Lower leg skin (tissue), 3 donors: ENCODE data around the gene NSMCE1.

Experiments used
- CTCF ChIP-seq, 3 donors: fragments of 450-650 bp; IDR thresholded peaks; one replicate each; pipeline ENCODE4 v1.5.1; 2016; ENCODE audit warnings: antibody characterized with exemption in 3 of 3, mild to moderate bottlenecking in 3 of 3, moderate library complexity in 2 of 3
- POLR2A ChIP-seq, 2 donors: fragments of 450-650 bp; IDR thresholded peaks; one replicate each; pipeline ENCODE4 v1.6.1; 2016 to 2017; ENCODE audit warnings: antibody characterized with exemption in 2 of 2, mild to moderate bottlenecking in 1 of 2, moderate library complexity in 1 of 2

- TF ChIP-seq POLR2A (IDR thresholded peaks at IDR 0.05) (no peak), CTCF (IDR thresholded peaks at IDR 0.05) (no peak)
Observed at GRCh38 chr16:27205423-27206065, 63.0 kb downstream of the NSMCE1 start.
